Measurements from ENCODE around the gene TUB. TPM values are rescaled to one million over a fixed set of nuclear protein-coding genes. Genes with fewer than 3 reads are reported as not detected.

TUB gene
- total and polyA plus RNA-seq, 2 of the 13 experiments (the other 11 are each of a cell fraction or from before 2014, with no cell fraction given), result 4.3 to 5.6 TPM

- Histone ChIP-seq H3K36me3 (replicated peaks in 1 of 2; ENCODE audit: control insufficient read depth in 1 of 2, insufficient read depth in 2 of 2, low read length in 2 of 2) (no peaks in the 10 kb centered on the region), H4K20me1 (ENCODE audit: insufficient read depth, low read length) (no peaks in the 10 kb centered on the region), H3K4me2 (ENCODE audit: low read depth, low read length) (no peak overlapping the region), H3K9me3 (ENCODE audit: low read length) (no peaks in the 10 kb centered on the region), H3K4me3 (replicated peaks in 1 of 3; ENCODE audit: insufficient read depth in 1 of 3, low read depth in 2 of 3, low read length in 3 of 3) (no peak overlapping the region), H3K27ac (ENCODE audit: extremely low read length, insufficient read depth, low read length) (no peak overlapping the region), H2AFZ (ENCODE audit: low read length) (no peak overlapping the region), H3K27me3 (ENCODE audit: control insufficient read depth in 1 of 2, insufficient read depth in 2 of 2, low read length in 2 of 2) (peaks cover 0 to 29% of the 10 kb centered on the region in 2 experiments; a peak in 4 of 5 replicates), H3K79me2 (ENCODE audit: insufficient read depth, low read length) (no peaks in the 10 kb centered on the region), H3K9ac (ENCODE audit: insufficient read depth, low read depth, low read length) (no peak overlapping the region), H3K4me1 (ENCODE audit: insufficient read depth, low read length) (no peaks in the 10 kb centered on the region)
- WGBS (ENCODE audit: low lambda C conversion rate), result 0% methylated on average over 2 of the region's 5 CpGs
- ChIA-PET CTCF (ENCODE audit: low intra/inter-chr PET ratio, low total read pairs) (no interaction called here), POLR2A (no interaction called here)
- BruUV-seq (replicated peaks), result no TSS peak
- DNase-seq (ENCODE audit: low spot score) (no peak), ATAC-seq (no peak), FAIRE-seq (no peak)
- TF ChIP-seq ZNF251 (CRISPR knock-in tag; IDR thresholded peaks at IDR 0.05) (no peak), SP4 (CRISPR knock-in tag; IDR thresholded peaks at IDR 0.05) (no peak), SP5 (CRISPR knock-in tag; IDR thresholded peaks at IDR 0.05; ENCODE audit: borderline replicate concordance, low read depth) (no peak), HNF4A (CRISPR knock-in tag; IDR thresholded peaks at IDR 0.05) (no peak), ZNF703 (CRISPR knock-in tag; IDR thresholded peaks at IDR 0.05; ENCODE audit: borderline replicate concordance) (no peak), ZNF678 (CRISPR knock-in tag; IDR thresholded peaks at IDR 0.05) (no peak), ZNF546 (CRISPR knock-in tag; conservative IDR thresholded peaks at IDR 0.05) (no peak), SKI (IDR thresholded peaks at IDR 0.05; ENCODE audit: partially characterized antibody) (no peak), SMYD3 (CRISPR knock-in tag; IDR thresholded peaks at IDR 0.05) (no peak), STAT5B (CRISPR knock-in tag; IDR thresholded peaks at IDR 0.05) (no peak), SMAD1 (CRISPR knock-in tag; IDR thresholded peaks at IDR 0.05; ENCODE audit: borderline replicate concordance, low read depth) (no peak), KLF6 (CRISPR knock-in tag; IDR thresholded peaks at IDR 0.05) (no peak), SP1 (IDR thresholded peaks at IDR 0.05) (no peak), SP1 (CRISPR knock-in tag; IDR thresholded peaks at IDR 0.05) (no peak), MAF1 (CRISPR knock-in tag; IDR thresholded peaks at IDR 0.05; ENCODE audit: borderline replicate concordance) (no peak), IRX3 (CRISPR knock-in tag; IDR thresholded peaks at IDR 0.05; ENCODE audit: borderline replicate concordance, low read depth) (no peak), ZNF772 (CRISPR knock-in tag; IDR thresholded peaks at IDR 0.05) (no peak), MZF1 (CRISPR knock-in tag; IDR thresholded peaks at IDR 0.05; ENCODE audit: borderline replicate concordance) (no peak), NFE2L2 (IDR thresholded peaks at IDR 0.05; ENCODE audit: low read length) (no peak), ZNF75D (CRISPR knock-in tag; IDR thresholded peaks at IDR 0.05; ENCODE audit: borderline replicate concordance) (no peak)
- TF ChIP-seq, protein P1, sequence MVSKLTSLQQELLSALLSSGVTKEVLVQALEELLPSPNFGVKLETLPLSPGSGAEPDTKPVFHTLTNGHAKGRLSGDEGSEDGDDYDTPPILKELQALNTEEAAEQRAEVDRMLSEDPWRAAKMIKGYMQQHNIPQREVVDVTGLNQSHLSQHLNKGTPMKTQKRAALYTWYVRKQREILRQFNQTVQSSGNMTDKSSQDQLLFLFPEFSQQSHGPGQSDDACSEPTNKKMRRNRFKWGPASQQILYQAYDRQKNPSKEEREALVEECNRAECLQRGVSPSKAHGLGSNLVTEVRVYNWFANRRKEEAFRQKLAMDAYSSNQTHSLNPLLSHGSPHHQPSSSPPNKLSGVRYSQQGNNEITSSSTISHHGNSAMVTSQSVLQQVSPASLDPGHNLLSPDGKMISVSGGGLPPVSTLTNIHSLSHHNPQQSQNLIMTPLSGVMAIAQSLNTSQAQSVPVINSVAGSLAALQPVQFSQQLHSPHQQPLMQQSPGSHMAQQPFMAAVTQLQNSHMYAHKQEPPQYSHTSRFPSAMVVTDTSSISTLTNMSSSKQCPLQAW (CRISPR knock-in tag; IDR thresholded peaks at IDR 0.05), result no peak
- in situ Hi-C loops (cut with HindIII; ENCODE audit: extremely low pct_ligation_motif_present, low pct_unique_long_range_greater_than_20kb), result no loop called here
- intact Hi-C loops (cut with micrococcal nuclease; ENCODE audit: unreplicated experiment), result no loop called here
Observed at GRCh38 chr11:8036002-8036802, 44.8 kb upstream of the TUB start.

Data from HepG2 (cell line).